BLaER1 (cell line): ENCODE measurements around the gene PRDX1.
"Not testable (repeated sequence)": the region's sequence is repeated elsewhere in the genome, so short reads cannot be mapped to it uniquely, and the experiment has no call there.

Experiments used
- H3K27ac ChIP-seq: shearing (Covaris generic); formaldehyde crosslinking; 2 replicates; pipeline ENCODE4 v1.8.1; 2022
- H3K27me3 ChIP-seq: shearing (Covaris generic); formaldehyde crosslinking; 2 replicates; pipeline ENCODE4 v1.8.1; 2022
- H3K36me3 ChIP-seq: shearing (Covaris generic); formaldehyde crosslinking; 2 replicates; pipeline ENCODE4 v1.8.1; 2022
- H3K4me1 ChIP-seq: shearing (Covaris generic); formaldehyde crosslinking; 2 replicates; pipeline ENCODE4 v1.8.1; 2022
- H3K4me2 ChIP-seq: shearing (Covaris generic); formaldehyde crosslinking; 2 replicates; pipeline ENCODE4 v1.8.1; 2022
- H3K4me3 ChIP-seq: shearing (Covaris generic); formaldehyde crosslinking; 2 replicates; pipeline ENCODE4 v1.8.1; 2022
- H3K9ac ChIP-seq: shearing (Covaris generic); formaldehyde crosslinking; 2 replicates; pipeline ENCODE4 v1.8.1; 2022
- H3K9me3 ChIP-seq: shearing (Covaris generic); formaldehyde crosslinking; 2 replicates; pipeline ENCODE4 v1.8.1; 2022
- H4K20me1 ChIP-seq: shearing (Covaris generic); formaldehyde crosslinking; 2 replicates; pipeline ENCODE4 v1.8.1; 2022
- Cebpa-rat ChIP-seq: shearing (Covaris generic); IDR thresholded peaks from 2 replicates; pipeline ENCODE4 v1.8.1; 2022

PRDX1 gene

GRCh38 chr1:45541193-45541592 is 19.5 kb upstream of the PRDX1 start:
- TF ChIP-seq Cebpa-rat: no peak
- H3K4me1 ChIP-seq: peaks cover 86% of the 10 kb centered on the region

GRCh38 chr1:45536886-45537285 is 15.2 kb upstream of the PRDX1 start:
- Histone ChIP-seq H4K20me1 (no peaks in the 10 kb centered on the region), H3K9ac (no peak overlapping the region), H3K36me3 (no peaks in the 10 kb centered on the region), H3K4me3 (no peak overlapping the region), H3K27me3 (no peaks in the 10 kb centered on the region), H3K9me3 (no peaks in the 10 kb centered on the region), H3K4me1 (peaks cover 50% of the 10 kb centered on the region), H3K4me2 (peak overlapping the region; percentile 34), H3K27ac (peak overlapping the region; percentile 54)
- TF ChIP-seq Cebpa-rat: no peak

More at GRCh38 chr1:45541193-45541592, 19.5 kb upstream of the PRDX1 start:
- Histone ChIP-seq H3K36me3 (no peaks in the 10 kb centered on the region), H3K9me3 (no peaks in the 10 kb centered on the region), H3K4me3 (no peak overlapping the region), H3K4me2 (peak overlapping the region; percentile 93), H4K20me1 (no peaks in the 10 kb centered on the region), H3K27ac (peak overlapping the region; percentile 84), H3K27me3 (no peaks in the 10 kb centered on the region), H3K9ac (no peak overlapping the region)

DNA sequence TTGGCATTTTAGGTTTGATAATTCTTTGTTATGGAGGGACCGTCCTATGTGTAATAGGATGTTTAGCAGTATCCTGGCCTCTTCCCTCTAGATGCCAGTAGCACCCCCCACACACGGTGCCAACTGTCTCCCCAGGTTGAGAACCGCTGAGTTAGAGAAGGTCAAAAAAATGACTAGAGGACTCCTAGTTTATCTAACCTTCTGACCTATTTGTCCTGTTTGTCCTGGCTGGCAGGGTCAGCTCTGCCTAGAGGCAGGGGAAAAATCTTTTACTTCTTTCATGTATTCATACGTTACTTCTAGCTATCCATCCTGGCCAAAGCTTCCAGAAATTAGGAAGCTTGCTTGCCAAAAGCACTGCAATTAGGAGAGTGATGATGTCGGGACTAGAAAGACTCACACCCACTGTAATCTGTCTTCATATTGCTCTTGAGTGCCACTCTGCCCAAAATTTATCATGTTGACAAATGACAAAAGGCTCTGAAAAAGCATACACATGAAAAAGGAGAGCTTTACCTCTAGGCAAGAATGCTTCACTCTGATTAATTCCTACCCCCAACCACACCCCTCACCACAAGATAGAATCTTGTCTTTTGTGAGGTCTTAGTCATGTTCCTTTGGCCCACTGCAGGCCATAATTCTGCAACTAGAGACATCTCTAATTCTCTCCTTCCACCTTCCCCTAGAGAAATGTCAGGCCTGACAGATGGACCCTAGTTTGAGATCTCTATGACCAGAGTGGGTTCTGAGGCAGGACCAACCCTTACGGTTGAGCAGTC is 14.5 kb upstream of the PRDX1 start:
- H3K9me3 ChIP-seq: no peaks in the 10 kb centered on the region
- peaks cover 47% of the 10 kb centered on the region for H3K4me1 ChIP-seq
- TF ChIP-seq Cebpa-rat: no peak
- no peak overlapping the region for H3K9ac ChIP-seq
- peak overlapping the region; percentile 54; the same call in 1 of the 2 replicates for H3K27ac ChIP-seq
- no peaks in the 10 kb centered on the region for H3K36me3 ChIP-seq
- no peaks in the 10 kb centered on the region for H3K27me3 ChIP-seq
- no peak overlapping the region for H3K4me3 ChIP-seq
- no peaks in the 10 kb centered on the region for H4K20me1 ChIP-seq
- peak overlapping the region; percentile 34 for H3K4me2 ChIP-seq

DNA sequence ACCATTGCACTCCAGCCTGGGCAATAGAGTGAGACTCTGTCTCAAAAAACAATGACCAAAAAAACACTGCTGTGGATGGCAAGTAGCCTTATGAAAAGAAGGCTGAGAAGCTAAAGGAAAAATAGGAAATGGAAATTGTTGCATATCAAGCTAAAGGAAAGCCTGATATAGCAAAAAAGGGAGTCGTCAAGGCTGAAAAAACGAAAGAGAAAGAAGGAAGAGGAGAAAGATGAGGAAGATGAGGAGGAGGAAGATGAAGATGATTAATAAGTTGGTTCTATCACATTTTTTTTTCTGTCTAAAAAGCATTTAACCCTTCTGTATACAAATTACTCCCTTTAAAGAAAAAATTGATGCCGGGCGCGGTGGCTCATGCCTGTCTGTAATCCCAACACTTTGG is 10.2 kb upstream of the PRDX1 start:
- Histone ChIP-seq H3K4me3 (no peak overlapping the region), H3K9me3 (no peaks in the 10 kb centered on the region), H3K9ac (no peak overlapping the region), H3K4me2 (no peak overlapping the region), H3K36me3 (no peaks in the 10 kb centered on the region), H3K27me3 (no peaks in the 10 kb centered on the region), H4K20me1 (no peaks in the 10 kb centered on the region), H3K4me1 (peaks cover 28% of the 10 kb centered on the region), H3K27ac (no peak overlapping the region)
- TF ChIP-seq Cebpa-rat: no peak

- no peak overlapping the region for H3K27ac ChIP-seq
- no peaks in the 10 kb centered on the region for H3K27me3 ChIP-seq
- H4K20me1 ChIP-seq: no peaks in the 10 kb centered on the region
- H3K4me1 ChIP-seq: peaks cover 30% of the 10 kb centered on the region
- H3K9me3 ChIP-seq: no peaks in the 10 kb centered on the region
- no peak overlapping the region for H3K9ac ChIP-seq
- no peak overlapping the region for H3K4me2 ChIP-seq
- H3K4me3 ChIP-seq: no peak overlapping the region
- no peaks in the 10 kb centered on the region for H3K36me3 ChIP-seq
- TF ChIP-seq Cebpa-rat: no peak
Measured at GRCh38 chr1:45530632-45531135, 9.0 kb upstream of the PRDX1 start.

DNA sequence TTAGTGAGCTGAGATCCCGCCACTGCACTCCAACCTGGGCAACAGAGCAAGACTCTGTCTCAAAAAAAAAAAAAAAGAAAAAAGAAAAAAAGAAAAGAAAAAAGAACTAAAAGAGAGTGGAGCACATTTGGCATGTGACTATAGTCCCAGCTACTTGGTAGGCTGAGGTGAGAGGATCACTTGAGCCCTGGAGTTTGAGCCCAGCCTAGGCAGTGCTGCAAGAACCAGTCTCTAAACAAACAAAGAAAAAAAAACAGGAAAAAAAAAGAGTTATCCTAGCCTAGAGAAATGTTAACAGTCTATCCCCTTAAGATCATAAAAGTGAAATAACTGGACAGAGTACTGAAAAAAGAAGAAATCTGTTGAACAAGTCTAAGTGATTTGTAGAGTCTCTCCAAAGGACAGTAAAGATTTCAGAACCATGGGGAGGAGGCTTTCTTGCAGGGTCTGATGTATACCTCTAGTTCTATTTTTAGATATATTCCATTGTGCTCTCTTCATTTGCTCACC is 4.5 kb upstream of the PRDX1 start:
- Histone ChIP-seq H3K36me3 (no peaks in the 10 kb centered on the region), H3K27me3 (no peaks in the 10 kb centered on the region), H3K9ac (no peak overlapping the region), H3K4me1 (peaks cover 59% of the 10 kb centered on the region), H3K9me3 (no peaks in the 10 kb centered on the region), H3K4me2 (peak overlapping the region; percentile 28), H4K20me1 (peaks cover 5% of the 10 kb centered on the region), H3K4me3 (no peak overlapping the region), H3K27ac (no peak overlapping the region)
- no peak for TF ChIP-seq Cebpa-rat

- Histone ChIP-seq H3K4me1 (peaks cover 49% of the 10 kb centered on the region), H3K4me2 (peak overlapping the region; percentile 79), H3K27ac (peak overlapping the region; percentile 97), H4K20me1 (peaks cover 27% of the 10 kb centered on the region), H3K9ac (peak overlapping the region; percentile 98; the same call in 1 of the 2 replicates)
- not testable (repeated sequence) for H3K4me3 ChIP-seq, H3K9me3 ChIP-seq, H3K36me3 ChIP-seq, H3K27me3 ChIP-seq
Measured at GRCh38 chr1:45523975-45524374, 2.3 kb upstream of the PRDX1 start.

- Histone ChIP-seq H3K27ac (peak overlapping the region; percentile 97), H3K4me1 (peaks cover 50% of the 10 kb centered on the region), H3K36me3 (peaks cover 13% of the 10 kb centered on the region; the same call in 1 of the 2 replicates), H3K9ac (peak overlapping the region; percentile 98; the same call in 1 of the 2 replicates), H3K4me2 (peak overlapping the region; percentile 79), H4K20me1 (peaks cover 31% of the 10 kb centered on the region)
- not testable (repeated sequence) for H3K27me3 ChIP-seq, H3K4me3 ChIP-seq, H3K9me3 ChIP-seq
Measured at GRCh38 chr1:45523516-45523915, 1.8 kb upstream of the PRDX1 start.

GRCh38 chr1:45522324-45523104 is 830 bp upstream of the PRDX1 start:
- peak overlapping the region; percentile 97 for H3K27ac ChIP-seq
- H4K20me1 ChIP-seq: peaks cover 41% of the 10 kb centered on the region
- H3K9ac ChIP-seq: peak overlapping the region; percentile 98
- H3K9me3 ChIP-seq: no peaks in the 10 kb centered on the region
- peak overlapping the region; percentile 92 for H3K4me3 ChIP-seq
- no peak for TF ChIP-seq Cebpa-rat
- H3K4me1 ChIP-seq: peaks cover 60% of the 10 kb centered on the region
- no peaks in the 10 kb centered on the region for H3K27me3 ChIP-seq
- H3K4me2 ChIP-seq: peak overlapping the region; percentile 79
- H3K36me3 ChIP-seq: peaks cover 23% of the 10 kb centered on the region

GRCh38 chr1:45519774-45520173 is 1.9 kb downstream of the PRDX1 start:
- H3K27ac ChIP-seq: peak overlapping the region; percentile 97
- peaks cover 69% of the 10 kb centered on the region for H4K20me1 ChIP-seq
- H3K27me3 ChIP-seq, H3K9me3 ChIP-seq: not testable (repeated sequence)
- peaks cover 64% of the 10 kb centered on the region for H3K4me1 ChIP-seq
- H3K36me3 ChIP-seq: peaks cover 50% of the 10 kb centered on the region
- H3K4me2 ChIP-seq: peak overlapping the region; percentile 90
- H3K9ac ChIP-seq: peak overlapping the region; percentile 98
- peak overlapping the region; percentile 92 for H3K4me3 ChIP-seq
